Measurements from ENCODE around the gene AZIN2. TPM values are rescaled to one million over a fixed set of nuclear protein-coding genes. Genes with fewer than 3 reads are reported as not detected.

AZIN2 gene
- total and polyA plus RNA-seq, 2 of the 13 experiments (the other 11 are each of a cell fraction or from before 2014, with no cell fraction given): 1.7 to 3.5 TPM

- TF ChIP-seq USF2 (IDR thresholded peaks at IDR 0.05; ENCODE audit: low read depth, low read length) (no peak; the same call in 1 of the 2 replicates), USF2 (CRISPR knock-in tag; IDR thresholded peaks at IDR 0.05; ENCODE audit: borderline replicate concordance) (peak; percentile 24; the same call in 1 of the 2 replicates), ZNF513 (CRISPR knock-in tag; conservative IDR thresholded peaks at IDR 0.05) (no peak), NFIC (IDR thresholded peaks at IDR 0.05; ENCODE audit: low read length) (no peak), ARID4A (CRISPR knock-in tag; IDR thresholded peaks at IDR 0.05; ENCODE audit: borderline replicate concordance) (no peak), HCFC1 (IDR thresholded peaks at IDR 0.05; ENCODE audit: low read depth, low read length) (no peak), KLF12 (CRISPR knock-in tag; IDR thresholded peaks at IDR 0.05; ENCODE audit: borderline replicate concordance) (no peak), ZEB1 (IDR thresholded peaks at IDR 0.05; ENCODE audit: insufficient replicate concordance, low read depth) (peak; percentile 77), ZNF543 (CRISPR knock-in tag; IDR thresholded peaks at IDR 0.05) (no peak)
Measured at GRCh38 chr1:33041026-33041425, 39.9 kb upstream of the AZIN2 start (continued).

All from HepG2 (cell line).